K562 (cell line): Measurements from ENCODE around the gene SHOX. TPM values are rescaled to one million over a fixed set of nuclear protein-coding genes. Genes with fewer than 3 reads are reported as not detected.

Experiments used
- ATAC-seq: fragments of 200-7000 bp; cut with Tn5 transposase; 3 replicates; pipeline ENCODE4 v1.9.1; 2020; ENCODE audit warnings: moderate library complexity
- BruUV-seq: library from RNA; stranded (reverse); fragments of 400-500 nt; replicated peaks from 2 replicates; lab custom pipeline; 2021; lab: Mats Ljungman, UMichigan
- CTCF ChIA-PET: fragments of 300-600 bp; formaldehyde crosslinking; extraction: SDS; loops from one replicate; lab custom pipeline; 2021; ENCODE audit warnings: low intra/inter-chr PET ratio; lab: Yijun Ruan, JAX
- POLR2A ChIA-PET: fragments of 300-600, 350-650 bp; sonication (Branson Sonifier 250); formaldehyde crosslinking; extraction: SDS; loops from one replicate; lab custom pipeline; 2021; ENCODE audit warnings: antibody characterized with exemption, inconsistent platforms; lab: Yijun Ruan, JAX
- DNase-seq, 4 experiments: peaks; one replicate each; pipeline versions ENCODE4 v3.0.0 to v3.0.0-alpha.2; 2011 to 2018; ENCODE audit warnings: low spot score in 3 of 4, mixed read lengths in 3 of 4; ENCODE audit errors: extremely low read depth in 1 of 4
- FAIRE-seq: peaks from 2 replicates; lab custom pipeline; 2011; peaks lifted over from hg19 to GRCh38; lab: Jason Lieb, UNC
- H2AFZ ChIP-seq: 2 replicates; pipeline ENCODE4 v1.6.0; 2011; ENCODE audit warnings: low read depth, low read length, control low read depth, inconsistent platforms
- H3K27ac ChIP-seq: fragments of 200-600 bp; 3 replicates; pipeline ENCODE4 v1.8.0; 2011; ENCODE audit warnings: low read depth, mild to moderate bottlenecking, control low read depth, inconsistent platforms, low read length, moderate library complexity, mixed read lengths; ENCODE audit errors: extremely low read depth
- H3K27me3 ChIP-seq, 2 experiments: fragments of 300-600 bp in 1 of 2; 2 replicates in 1 of 2; 3 replicates in 1 of 2; pipeline versions ENCODE4 v1.6.0 to v1.8.0; 2011; ENCODE audit warnings: inconsistent platforms in 2 of 2, low read length in 2 of 2, mild to moderate bottlenecking in 1 of 2, mixed read lengths in 1 of 2, moderate library complexity in 1 of 2; ENCODE audit not compliant: control insufficient read depth in 2 of 2, insufficient read depth in 2 of 2
- H3K36me3 ChIP-seq: fragments of 300-600 bp; 3 replicates; pipeline ENCODE4 v1.8.0; 2011; ENCODE audit warnings: mild to moderate bottlenecking, low read length, inconsistent platforms; ENCODE audit not compliant: control insufficient read depth, insufficient read depth
- H3K4me1 ChIP-seq, 2 experiments: fragments of 200-600 bp in 1 of 2; replicated peaks in 1 of 2; 2 replicates in 1 of 2; 3 replicates in 1 of 2; pipeline versions ENCODE4 v1.5.1 to v1.8.0; 2011; ENCODE audit warnings: inconsistent platforms in 2 of 2, low read length in 2 of 2, mild to moderate bottlenecking in 1 of 2, mixed read lengths in 1 of 2, moderate library complexity in 1 of 2; ENCODE audit not compliant: control insufficient read depth in 2 of 2, insufficient read depth in 2 of 2
- H3K4me2 ChIP-seq: 2 replicates; pipeline ENCODE4 v1.6.1; 2011; ENCODE audit warnings: low read length, control low read depth, inconsistent platforms, mixed read lengths; ENCODE audit not compliant: insufficient read depth
- H3K4me3 ChIP-seq: fragments of 200-600 bp; sonication (generic), shearing (Covaris generic); 2 replicates; pipeline ENCODE4 v1.5.1; 2016; ENCODE audit warnings: control low read depth, inconsistent platforms
- H3K79me2 ChIP-seq: fragments of 200-600 bp; 3 replicates; pipeline ENCODE4 v1.8.0; 2011; ENCODE audit warnings: low read length, inconsistent platforms; ENCODE audit not compliant: control insufficient read depth, insufficient read depth
- H3K9ac ChIP-seq, 2 experiments: 2 replicates each; pipeline versions ENCODE4 v1.6.0 to v1.6.1; 2011; ENCODE audit warnings: low read depth in 2 of 2, low read length in 2 of 2, control low read depth in 1 of 2, inconsistent platforms in 1 of 2, mild to moderate bottlenecking in 1 of 2, mixed read lengths in 1 of 2; ENCODE audit not compliant: insufficient read depth in 1 of 2
- H3K9me1 ChIP-seq: one replicate; pipeline ENCODE4 v1.6.0; 2011; ENCODE audit warnings: inconsistent platforms, mild to moderate bottlenecking, low read length, moderate library complexity; ENCODE audit not compliant: control insufficient read depth, insufficient read depth
- H3K9me3 ChIP-seq: replicated peaks from 2 replicates; pipeline ENCODE4 v1.5.1; 2011; ENCODE audit warnings: low read depth, low read length, inconsistent platforms; ENCODE audit not compliant: control insufficient read depth, insufficient read depth
- H4K20me1 ChIP-seq: replicated peaks from 2 replicates; pipeline ENCODE4 v1.6.1; 2011; ENCODE audit warnings: low read length, inconsistent platforms, mixed read lengths; ENCODE audit not compliant: control insufficient read depth, insufficient read depth
- E2F4 ChIP-seq: sonication (generic); formaldehyde crosslinking; IDR thresholded peaks from 2 replicates; pipeline ENCODE4 v1.8.0; 2022; ENCODE audit warnings: mild to moderate bottlenecking, low read depth, missing genetic modification reagents
- HCFC1 ChIP-seq: IDR thresholded peaks from 2 replicates; pipeline ENCODE4 v1.6.1; 2012; ENCODE audit warnings: low read depth, low read length, improper control_type of control experiment
- HDAC6 ChIP-seq: IDR thresholded peaks from 2 replicates; pipeline ENCODE4 v1.6.1; 2012; ENCODE audit warnings: low read depth, mild to moderate bottlenecking, control low read depth, inconsistent platforms, low read length, moderate library complexity
- MAFG ChIP-seq: fragments of 450-650 bp; conservative IDR thresholded peaks from 2 replicates; pipeline ENCODE4 v1.6.1; 2016; ENCODE audit warnings: missing genetic modification characterization, missing compliant biosample characterization
- NFE2L1 ChIP-seq: fragments of 450-650 bp; IDR thresholded peaks from 2 replicates; pipeline ENCODE4 v1.6.1; 2016; ENCODE audit warnings: missing genetic modification characterization, low read depth, mild to moderate bottlenecking, missing compliant biosample characterization, moderate library complexity, borderline replicate concordance
- SMAD4 ChIP-seq: fragments of 250-450 bp; sonication (Bioruptor Pico); conservative IDR thresholded peaks from 2 replicates; pipeline ENCODE4 v1.8.0; 2021; ENCODE audit warnings: inconsistent platforms, mild to moderate bottlenecking, moderate library complexity
- WGBS: fragments of 100-300 bp; shearing (Covaris generic); methylation state at CpG from one replicate; pipeline ENCODE4 v1.1.6; 2016; ENCODE audit warnings: low coverage, mixed read lengths; ENCODE audit not compliant: insufficient coverage; ENCODE audit errors: missing lambda C conversion rate; 5-methylcytosine and 5-hydroxymethylcytosine counted together
- in situ Hi-C: fragments of 300-500 bp; cut with MboI; formaldehyde crosslinking; loops from 4 replicates; pipeline ENCODE4 v1.15.0; 2018; ENCODE audit warnings: inconsistent platforms, mixed read lengths
- intact Hi-C: fragments of 100-400 bp; cut with micrococcal nuclease; formaldehyde crosslinking; loops from 2 replicates; pipeline ENCODE4 v1.14.2; 2022
- polyA plus RNA-seq, 8 experiments: library from polyadenylated mRNA; depleted of rRNA in 4 of 8; stranded (reverse) in 5 of 8; unstranded in 3 of 8; fragments of >200 nt; fragmentation: Nextera tagmentation in 2 of 8; fragmentation: Illumina TruSeq in 1 of 8; extraction: Ambion mirVana in 2 of 8; extraction: Trizol in 1 of 8; gene quantifications; 2 replicates each; pipeline versions ENCODE4 v1.2.1 to v1.2.3, GENCODE V29; 2011 to 2014; ENCODE audit warnings: inconsistent platforms in 1 of 8, missing spikeins in 1 of 8
- total RNA-seq, 7 experiments: library from RNA; depleted of rRNA in 6 of 7; stranded (reverse); fragments of >200 nt in 6 of 7; fragmentation: Illumina TruSeq in 2 of 7; extraction: Trizol in 2 of 7; gene quantifications; 2 replicates each; pipeline versions ENCODE4 v1.2.1 to v1.2.3, GENCODE V29; 2011 to 2021; ENCODE audit warnings: low replicate concordance in 1 of 7

SHOX gene
- total and polyA plus RNA-seq, 9 of the 15 experiments (the other 6 are each of a cell fraction or from before 2014, with no cell fraction given): not detected

- ChIA-PET POLR2A (no interaction called here), CTCF (no interaction called here)
- no TSS peak for BruUV-seq
- no peaks in the 10 kb centered on the region for H3K9me1 ChIP-seq
- WGBS: 0% methylated on average over 4 of the region's 5 CpGs
- H3K79me2 ChIP-seq: no peaks in the 10 kb centered on the region
- intact Hi-C loops: no loop called here
- no peaks in the 10 kb centered on the region for H3K4me1 ChIP-seq
- H3K4me2 ChIP-seq: no peak overlapping the region
- FAIRE-seq (no peak), ATAC-seq (no peak), DNase-seq (no peak)
- H4K20me1 ChIP-seq: no peaks in the 10 kb centered on the region
- H3K9me3 ChIP-seq: no peaks in the 10 kb centered on the region
- no peak overlapping the region for H2AFZ ChIP-seq
- H3K36me3 ChIP-seq: no peaks in the 10 kb centered on the region
- in situ Hi-C loops: no loop called here
- no peak overlapping the region for H3K9ac ChIP-seq
- H3K4me3 ChIP-seq: no peak overlapping the region
- no peaks in the 10 kb centered on the region for H3K27me3 ChIP-seq
- TF ChIP-seq MAFG (tag) (no peak), SMAD4 (CRISPR knock-in tag) (no peak), HCFC1 (no peak)
- H3K27ac ChIP-seq: no peak overlapping the region
Observed at GRCh38 chrX:614136-614535, 16.5 kb upstream of the SHOX start.

- no peak for FAIRE-seq
- H4K20me1 ChIP-seq: no peaks in the 10 kb centered on the region
- H3K4me1 ChIP-seq: no peaks in the 10 kb centered on the region
- no peak overlapping the region for H3K4me2 ChIP-seq
- H2AFZ ChIP-seq: no peak overlapping the region
- TF ChIP-seq HDAC6 (no peak), NFE2L1 (tag) (no peak), E2F4 (CRISPR knock-in tag) (no peak)
- no TSS peak for BruUV-seq
- ChIA-PET POLR2A (no interaction called here), CTCF (no interaction called here)
- ATAC-seq: no peak
- no peak overlapping the region for H3K9ac ChIP-seq
- DNase-seq: no peak
- in situ Hi-C loops: no loop called here
- H3K27ac ChIP-seq: no peak overlapping the region
- no peaks in the 10 kb centered on the region for H3K9me1 ChIP-seq
- no peaks in the 10 kb centered on the region for H3K27me3 ChIP-seq
- no peaks in the 10 kb centered on the region for H3K9me3 ChIP-seq
- no peak overlapping the region for H3K4me3 ChIP-seq
- intact Hi-C loops: no loop called here
- 0% methylated on average over 6 of the region's 7 CpGs for WGBS
- H3K36me3 ChIP-seq: no peaks in the 10 kb centered on the region
- H3K79me2 ChIP-seq: no peaks in the 10 kb centered on the region
Observed at GRCh38 chrX:617401-617800, 13.2 kb upstream of the SHOX start.
